ENCODE results near the gene CDCA7L.
"Not testable (repeated sequence)": the region's sequence is repeated elsewhere in the genome, so short reads cannot be mapped to it uniquely, and the experiment has no call there.

The CDCA7L gene

DNA sequence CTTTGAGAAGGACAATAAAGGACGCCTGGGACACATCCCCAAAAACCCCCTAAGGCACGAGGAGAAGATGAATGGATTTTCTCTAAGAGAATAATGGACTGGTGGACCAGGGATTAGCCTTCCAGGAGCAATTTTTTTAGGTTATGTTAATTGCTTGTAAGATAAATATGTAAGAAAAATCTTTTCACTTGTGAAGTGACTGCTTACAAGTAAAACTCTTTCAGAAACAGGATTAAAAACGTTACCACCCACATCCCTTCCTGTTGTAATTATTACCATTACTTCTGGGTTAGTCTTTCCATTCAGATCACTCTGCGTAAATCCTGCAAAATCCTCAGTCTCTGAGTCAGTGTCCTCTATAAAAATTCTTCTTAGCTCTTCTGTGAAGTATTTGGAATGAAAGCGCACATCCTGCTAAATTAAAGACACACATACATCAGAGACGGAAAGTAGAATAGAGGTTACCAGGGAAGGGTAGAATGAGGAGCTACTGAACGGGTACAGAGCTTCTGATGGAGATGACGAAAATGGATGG lies 34.3 kb downstream of the CDCA7L start:
- H3K4me3 Mint-ChIP-seq = no peak overlapping the region
- peaks cover 50% of the 10 kb centered on the region for H3K36me3 Mint-ChIP-seq
- ATAC-seq (ENCODE audit: low read depth) (no peak), DNase-seq (ENCODE audit: low spot score in 2 of 2) (no peak)
- H3K27me3 Mint-ChIP-seq = no peaks in the 10 kb centered on the region
- H3K4me1 Mint-ChIP-seq = peaks cover 22% of the 10 kb centered on the region
- no peak overlapping the region for H3K27ac Mint-ChIP-seq
- no peaks in the 10 kb centered on the region for H3K9me3 Mint-ChIP-seq

DNA sequence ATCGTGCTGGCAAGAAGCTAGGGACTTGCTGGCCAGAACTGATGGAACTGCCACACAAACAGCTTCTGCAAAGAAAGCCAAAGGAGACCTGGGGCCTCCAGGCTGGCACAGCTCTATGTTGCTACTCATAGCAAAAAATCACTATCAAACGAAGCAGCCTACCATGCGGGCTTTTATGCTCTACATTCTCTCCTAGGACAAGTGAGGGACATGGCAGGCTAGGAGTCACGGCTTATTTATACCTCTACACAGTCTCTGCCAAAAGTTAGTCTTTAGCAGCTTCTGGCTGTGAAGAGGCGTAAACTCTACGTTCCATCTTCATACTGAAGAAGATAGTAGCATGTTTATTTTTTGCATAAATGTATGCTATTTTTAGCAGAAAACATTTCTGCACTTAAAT lies 35.4 kb downstream of the CDCA7L start:
- Mint-ChIP-seq H3K27ac (no peak overlapping the region), H3K9me3 (no peaks in the 10 kb centered on the region), H3K4me1 (peaks cover 20% of the 10 kb centered on the region), H3K36me3 (peaks cover 46% of the 10 kb centered on the region), H3K27me3 (no peaks in the 10 kb centered on the region), H3K4me3 (no peak overlapping the region)
- no peak for ATAC-seq (ENCODE audit: low read depth)
- no peak for DNase-seq (ENCODE audit: low spot score in 2 of 2)

DNA sequence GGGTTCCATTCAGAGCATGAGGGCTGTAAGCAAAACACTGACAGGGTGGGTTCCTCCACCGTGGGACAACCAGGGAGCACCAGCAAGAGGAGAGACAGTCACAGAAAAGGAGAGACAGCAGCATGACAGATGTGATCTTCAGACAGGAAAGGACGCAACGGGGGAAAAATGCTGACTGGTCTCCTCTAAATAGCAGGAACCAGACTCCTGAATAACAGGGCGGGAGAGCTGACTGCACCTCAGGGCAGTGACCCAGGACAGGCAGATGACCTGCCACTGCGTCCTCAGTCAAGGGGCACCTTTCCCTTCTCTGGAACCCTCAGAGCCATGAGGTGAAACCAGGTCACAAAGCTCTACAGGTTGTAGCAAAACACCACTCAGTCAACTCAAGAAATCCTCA lies 37.0 kb downstream of the CDCA7L start:
- no peak for ATAC-seq (ENCODE audit: low read depth)
- Mint-ChIP-seq H3K4me3 (no peak overlapping the region), H3K27ac (no peak overlapping the region), H3K4me1 (peaks cover 8% of the 10 kb centered on the region), H3K36me3 (peaks cover 47% of the 10 kb centered on the region), H3K27me3 (no peaks in the 10 kb centered on the region), H3K9me3 (no peaks in the 10 kb centered on the region)
- DNase-seq (ENCODE audit: low spot score in 2 of 2) = no peak

DNA sequence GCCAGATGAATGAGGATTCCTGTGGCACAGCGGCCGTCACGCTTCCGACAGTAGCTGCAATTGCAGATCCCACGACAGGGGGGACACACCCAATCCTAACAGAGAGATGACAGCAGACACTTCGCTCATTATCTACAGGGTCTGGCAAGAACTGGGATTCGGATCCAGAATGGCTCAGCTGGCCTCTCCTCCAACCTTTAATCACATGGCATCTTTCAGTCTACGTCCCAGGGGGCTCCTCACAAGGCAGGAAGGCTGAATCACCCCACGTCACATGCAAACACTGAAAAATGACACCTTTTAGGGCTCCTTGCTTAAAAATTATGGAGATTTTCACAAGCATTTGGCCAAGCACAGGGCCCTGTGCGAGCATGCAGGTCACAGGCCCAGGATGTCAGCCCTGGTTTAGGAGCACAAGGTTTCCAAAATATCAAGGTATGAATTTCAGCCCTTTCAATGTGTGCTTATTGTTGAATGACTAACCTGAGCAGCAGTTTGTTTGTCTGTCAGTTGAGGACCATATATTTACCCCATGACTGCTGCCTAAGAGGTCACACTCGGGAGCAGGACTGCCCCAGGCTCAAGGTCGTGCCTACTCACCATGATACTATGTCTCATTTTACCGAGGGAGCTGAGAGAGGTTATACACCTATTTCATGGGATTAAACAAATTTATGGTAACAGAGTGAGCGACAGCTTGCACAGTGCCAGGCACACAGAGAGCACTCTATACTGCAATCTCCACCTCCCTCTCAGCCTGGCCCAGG lies 42.5 kb downstream of the CDCA7L start:
- H3K27me3 Mint-ChIP-seq = no peaks in the 10 kb centered on the region
- no peak for DNase-seq (ENCODE audit: low spot score in 2 of 2)
- no peak for ATAC-seq (ENCODE audit: low read depth)

GRCh38 chr7:21902240-21902639 lies 43.5 kb downstream of the CDCA7L start:
- ATAC-seq (ENCODE audit: low read depth) = no peak
- Mint-ChIP-seq H3K27me3 (no peaks in the 10 kb centered on the region), H3K9me3 (peaks cover 5% of the 10 kb centered on the region), H3K27ac (peak overlapping the region; percentile 5), H3K4me1 (peaks cover 14% of the 10 kb centered on the region), H3K36me3 (peaks cover 49% of the 10 kb centered on the region), H3K4me3 (no peak overlapping the region)
- no peak for DNase-seq (ENCODE audit: low spot score in 2 of 2)

More for the DNA sequence above, 42.5 kb downstream of the CDCA7L start:
- Mint-ChIP-seq H3K36me3 (peaks cover 48% of the 10 kb centered on the region), H3K4me3 (no peak overlapping the region), H3K27ac (peak overlapping the region; percentile 72), H3K4me1 (peaks cover 10% of the 10 kb centered on the region), H3K9me3 (no peaks in the 10 kb centered on the region)

DNA sequence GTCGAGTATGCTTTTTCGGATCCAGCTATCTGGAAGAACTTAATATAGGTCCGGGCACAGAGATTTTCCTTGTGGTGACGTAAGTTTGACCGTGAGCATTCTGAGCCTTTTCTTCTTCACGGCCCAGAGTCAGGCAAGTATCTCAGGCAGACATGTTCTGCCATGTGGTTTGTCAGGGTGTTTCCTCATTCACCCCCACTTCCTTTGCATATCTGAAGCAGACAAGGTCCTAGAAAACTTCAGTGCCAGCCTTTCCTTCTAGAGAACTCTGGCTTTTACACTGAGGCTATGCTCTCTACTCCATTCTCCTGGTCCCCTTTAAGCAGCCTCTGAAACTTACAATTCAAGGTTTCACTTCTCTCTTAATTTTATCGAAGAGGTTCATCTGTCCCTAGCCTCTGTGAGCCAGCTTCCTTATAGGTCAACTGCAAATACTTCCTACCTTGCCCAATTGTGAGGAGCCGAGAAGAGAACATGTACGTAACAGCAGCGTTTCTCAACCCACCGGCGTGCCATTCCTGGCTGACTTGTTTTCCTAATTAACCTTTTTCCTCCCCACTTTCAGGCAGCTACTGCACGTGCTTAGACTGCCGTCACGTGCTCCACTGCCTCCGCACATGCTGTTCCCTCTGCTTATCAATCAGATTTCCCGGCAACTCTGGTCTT lies 47.3 kb downstream of the CDCA7L start:
- Mint-ChIP-seq H3K9me3 (peaks cover 5% of the 10 kb centered on the region), H3K4me3 (peak overlapping the region; percentile 87), H3K4me1 (peaks cover 14% of the 10 kb centered on the region), H3K36me3 (peaks cover 28% of the 10 kb centered on the region), H3K27me3 (no peaks in the 10 kb centered on the region), H3K27ac (peak overlapping the region; percentile 97)
- DNase-seq (ENCODE audit: low spot score in 2 of 2) = peak; percentile 19 to 22
- peak; percentile 88 for ATAC-seq (ENCODE audit: low read depth)

DNA sequence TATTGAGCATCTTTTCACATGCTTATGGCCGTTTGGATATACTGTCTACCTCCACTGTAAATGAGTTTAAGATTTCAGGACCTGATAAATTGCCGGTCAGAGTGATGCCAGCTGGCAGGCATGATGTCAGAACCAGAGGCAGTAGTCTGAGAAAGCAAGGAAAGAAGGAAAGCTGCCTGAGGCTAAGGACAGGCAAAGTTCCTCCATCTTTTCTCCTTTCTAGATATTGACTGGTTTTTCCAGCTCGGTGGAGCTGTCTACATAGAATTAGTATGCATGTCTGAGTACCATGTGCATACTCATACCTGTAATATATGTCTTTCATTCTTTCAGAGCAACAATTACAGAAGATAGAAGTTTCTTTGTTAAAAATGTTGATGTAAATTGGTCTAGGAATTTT lies 52.3 kb downstream of the CDCA7L start:
- H3K27me3 Mint-ChIP-seq = no peaks in the 10 kb centered on the region
- H3K9me3 Mint-ChIP-seq = peaks cover 5% of the 10 kb centered on the region
- DNase-seq (ENCODE audit: low spot score in 2 of 2) = no peak
- no peak for ATAC-seq (ENCODE audit: low read depth)
- H3K27ac Mint-ChIP-seq = no peak overlapping the region
- no peak overlapping the region for H3K4me3 Mint-ChIP-seq
- H3K36me3 Mint-ChIP-seq = peaks cover 4% of the 10 kb centered on the region
- peaks cover 9% of the 10 kb centered on the region for H3K4me1 Mint-ChIP-seq

GRCh38 chr7:21891291-21891690 lies 54.4 kb downstream of the CDCA7L start:
- ATAC-seq (ENCODE audit: low read depth) = no peak
- peaks cover 2% of the 10 kb centered on the region for H3K4me1 Mint-ChIP-seq
- no peak for DNase-seq (ENCODE audit: low spot score in 2 of 2)
- H3K27me3 Mint-ChIP-seq = no peaks in the 10 kb centered on the region
- H3K9me3 Mint-ChIP-seq = no peaks in the 10 kb centered on the region
- H3K36me3 Mint-ChIP-seq = no peaks in the 10 kb centered on the region
- H3K4me3 Mint-ChIP-seq = no peak overlapping the region
- H3K27ac Mint-ChIP-seq = no peak overlapping the region

- Mint-ChIP-seq H3K36me3 (no peaks in the 10 kb centered on the region), H3K27me3 (no peaks in the 10 kb centered on the region), H3K4me3 (no peak overlapping the region), H3K9me3 (no peaks in the 10 kb centered on the region), H3K27ac (no peak overlapping the region), H3K4me1 (peaks cover 2% of the 10 kb centered on the region)
- DNase-seq (ENCODE audit: low spot score in 2 of 2) (no peak), ATAC-seq (ENCODE audit: low read depth) (no peak)
These were observed 57.9 kb downstream of the CDCA7L start for GRCh38 chr7:21887779-21888178.

DNA sequence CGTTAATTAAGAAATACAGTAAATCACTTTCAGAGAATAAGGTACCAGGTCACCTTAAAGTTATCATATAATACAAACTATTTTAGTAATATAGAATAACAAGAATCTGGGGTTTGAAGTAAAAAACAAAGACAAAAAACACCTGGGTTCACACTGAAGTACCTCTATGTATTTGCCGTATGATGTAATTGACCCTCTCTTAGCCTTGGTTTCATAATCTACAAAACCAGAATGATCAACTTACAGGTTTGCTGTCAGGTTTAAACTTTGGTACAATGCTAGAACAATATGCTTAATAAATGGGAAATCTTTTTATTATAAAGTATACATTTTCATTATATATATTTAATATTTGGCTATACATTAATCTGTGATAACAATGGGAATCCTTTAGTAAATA lies 58.3 kb downstream of the CDCA7L start:
- H3K9me3 Mint-ChIP-seq = no peaks in the 10 kb centered on the region
- no peaks in the 10 kb centered on the region for H3K36me3 Mint-ChIP-seq

DNA sequence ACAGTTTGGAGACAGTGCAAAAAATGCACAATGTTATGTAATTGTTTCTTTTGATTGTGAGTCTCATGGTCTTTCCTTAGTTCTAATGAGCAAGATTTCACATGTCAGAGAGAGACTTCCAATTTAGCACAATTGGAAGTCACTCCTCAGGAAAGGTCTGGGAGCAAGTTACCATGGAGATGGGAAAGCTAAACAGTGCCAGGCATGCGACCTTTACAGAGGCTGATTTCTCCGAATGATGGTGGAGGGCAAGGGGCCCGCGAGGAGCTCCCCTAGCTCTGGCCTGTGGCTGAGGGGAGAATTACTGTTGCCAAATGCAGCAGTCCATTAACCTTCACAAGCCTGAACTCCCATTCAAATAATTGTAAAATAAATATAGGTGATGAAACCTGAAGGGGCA lies 59.3 kb downstream of the CDCA7L start:
- Mint-ChIP-seq H3K27ac (no peak overlapping the region), H3K36me3 (no peaks in the 10 kb centered on the region), H3K27me3 (no peaks in the 10 kb centered on the region), H3K9me3 (no peaks in the 10 kb centered on the region), H3K4me1 (no peaks in the 10 kb centered on the region), H3K4me3 (no peak overlapping the region)
- no peak for DNase-seq (ENCODE audit: low spot score in 2 of 2)
- no peak for ATAC-seq (ENCODE audit: low read depth)

More for the DNA sequence above, 58.3 kb downstream of the CDCA7L start:
- DNase-seq (ENCODE audit: low spot score in 2 of 2) (no peak), ATAC-seq (ENCODE audit: low read depth) (no peak)
- Mint-ChIP-seq H3K4me1 (no peaks in the 10 kb centered on the region), H3K27ac (no peak overlapping the region), H3K4me3 (no peak overlapping the region), H3K27me3 (no peaks in the 10 kb centered on the region)

- Mint-ChIP-seq H3K9me3 (no peaks in the 10 kb centered on the region), H3K4me3 (no peak overlapping the region), H3K27ac (no peak overlapping the region), H3K36me3 (no peaks in the 10 kb centered on the region), H3K27me3 (no peaks in the 10 kb centered on the region), H3K4me1 (no peaks in the 10 kb centered on the region)
- DNase-seq (ENCODE audit: low spot score in 2 of 2) (no peak), ATAC-seq (ENCODE audit: low read depth) (no peak)
These were observed 61.2 kb downstream of the CDCA7L start for GRCh38 chr7:21884496-21884895.

DNA sequence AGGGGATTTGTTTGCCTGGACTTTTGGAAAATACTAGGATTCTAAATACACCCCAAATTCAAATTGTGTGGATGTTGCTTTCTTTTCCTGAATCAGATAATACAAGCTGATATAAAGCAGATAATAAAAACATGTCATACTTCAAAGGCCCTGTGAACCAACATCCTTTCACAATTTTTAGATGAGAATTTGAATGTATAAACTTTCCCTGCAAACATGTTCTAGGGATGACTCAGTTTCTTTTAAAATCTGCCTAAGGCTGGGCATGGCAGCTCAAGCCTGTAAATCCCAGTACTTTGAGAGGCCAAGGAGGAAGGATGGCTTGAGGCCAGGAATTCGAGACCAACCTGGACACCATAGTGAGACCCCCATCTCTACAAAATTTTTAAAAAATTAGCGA lies 62.2 kb downstream of the CDCA7L start:
- ATAC-seq (ENCODE audit: low read depth); H3K4me1 Mint-ChIP-seq; H3K27me3 Mint-ChIP-seq; H3K27ac Mint-ChIP-seq; DNase-seq (ENCODE audit: low spot score in 2 of 2); H3K36me3 Mint-ChIP-seq; H3K4me3 Mint-ChIP-seq; H3K9me3 Mint-ChIP-seq: not testable (repeated sequence)

- Mint-ChIP-seq H3K4me3 (no peak overlapping the region), H3K4me1 (no peaks in the 10 kb centered on the region)
- no peak for DNase-seq (ENCODE audit: low spot score in 2 of 2)
These were observed 62.6 kb downstream of the CDCA7L start for GRCh38 chr7:21883069-21883468.

More at GRCh38 chr7:21883069-21883468, 62.6 kb downstream of the CDCA7L start:
- ATAC-seq (ENCODE audit: low read depth) = no peak
- Mint-ChIP-seq H3K36me3 (no peaks in the 10 kb centered on the region), H3K9me3 (no peaks in the 10 kb centered on the region), H3K27ac (no peak overlapping the region), H3K27me3 (no peaks in the 10 kb centered on the region)
